ENCODE measurements around the gene TFR2. TPM values are rescaled to one million over a fixed set of nuclear protein-coding genes. Genes with fewer than 3 reads are reported as not detected.
A peak's percentile ranks its signal among the peaks of the same experiment; 100 is the strongest.

The TFR2 gene
- total and polyA plus RNA-seq, 2 of the 13 experiments (the other 11 are each of a cell fraction or from before 2014, with no cell fraction given) = 36.9 to 64.2 TPM

DNA sequence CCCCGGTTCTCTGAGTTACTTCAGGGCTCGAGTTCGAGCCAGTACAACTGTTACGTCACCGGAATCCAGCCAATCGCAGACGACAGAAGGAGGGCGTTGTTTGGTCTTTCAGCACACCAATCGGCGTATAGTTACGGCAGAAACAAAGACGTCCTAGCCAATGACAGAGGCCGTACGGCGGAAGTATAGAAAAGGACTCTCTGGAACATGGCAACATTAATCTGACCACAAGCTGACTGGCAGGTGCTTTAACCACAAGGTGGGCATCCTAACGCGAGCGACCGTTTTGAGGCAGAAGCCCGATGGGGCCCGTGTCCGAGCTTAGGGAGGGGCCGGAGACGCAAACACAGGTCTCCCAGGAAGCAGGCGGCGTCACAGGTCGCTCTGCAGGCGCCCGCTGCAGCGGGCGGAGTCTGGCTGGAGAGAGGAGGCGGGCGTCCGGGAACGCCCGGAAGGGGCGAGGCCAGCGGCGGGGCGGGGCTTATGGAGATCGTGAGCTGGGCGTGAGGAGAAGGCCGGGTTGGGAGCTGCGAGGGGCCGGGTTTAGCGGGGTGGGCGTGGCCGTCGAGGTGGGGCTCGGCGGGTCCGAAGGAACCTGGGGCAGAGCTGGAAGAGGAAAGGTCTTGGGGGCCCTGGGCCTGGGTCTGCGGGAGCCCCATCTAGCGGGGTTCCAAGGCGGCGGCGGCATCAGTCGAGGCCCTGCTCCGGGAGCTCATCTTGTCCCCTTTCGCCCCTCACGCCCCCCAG is 29.2 kb downstream of the TFR2 start, which contains the start of gene MOSPD3 (continued):
- TF ChIP-seq, protein P1, sequence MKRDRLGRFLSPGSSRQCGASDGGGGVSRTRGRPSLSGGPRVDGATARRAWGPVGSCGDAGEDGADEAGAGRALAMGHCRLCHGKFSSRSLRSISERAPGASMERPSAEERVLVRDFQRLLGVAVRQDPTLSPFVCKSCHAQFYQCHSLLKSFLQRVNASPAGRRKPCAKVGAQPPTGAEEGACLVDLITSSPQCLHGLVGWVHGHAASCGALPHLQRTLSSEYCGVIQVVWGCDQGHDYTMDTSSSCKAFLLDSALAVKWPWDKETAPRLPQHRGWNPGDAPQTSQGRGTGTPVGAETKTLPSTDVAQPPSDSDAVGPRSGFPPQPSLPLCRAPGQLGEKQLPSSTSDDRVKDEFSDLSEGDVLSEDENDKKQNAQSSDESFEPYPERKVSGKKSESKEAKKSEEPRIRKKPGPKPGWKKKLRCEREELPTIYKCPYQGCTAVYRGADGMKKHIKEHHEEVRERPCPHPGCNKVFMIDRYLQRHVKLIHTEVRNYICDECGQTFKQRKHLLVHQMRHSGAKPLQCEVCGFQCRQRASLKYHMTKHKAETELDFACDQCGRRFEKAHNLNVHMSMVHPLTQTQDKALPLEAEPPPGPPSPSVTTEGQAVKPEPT (CRISPR knock-in tag; IDR thresholded peaks at IDR 0.05; ENCODE audit: low read depth) = no peak
- TF ChIP-seq ZZZ3 (CRISPR knock-in tag; IDR thresholded peaks at IDR 0.05; ENCODE audit: borderline replicate concordance) = no peak
- TF ChIP-seq ZNF230 (CRISPR knock-in tag; IDR thresholded peaks at IDR 0.05) = no peak
- peak; percentile 86 for TF ChIP-seq GATAD1 (CRISPR knock-in tag; IDR thresholded peaks at IDR 0.05)
- TF ChIP-seq XBP1 (CRISPR knock-in tag; IDR thresholded peaks at IDR 0.05) = no peak
- TF ChIP-seq, protein P2, sequence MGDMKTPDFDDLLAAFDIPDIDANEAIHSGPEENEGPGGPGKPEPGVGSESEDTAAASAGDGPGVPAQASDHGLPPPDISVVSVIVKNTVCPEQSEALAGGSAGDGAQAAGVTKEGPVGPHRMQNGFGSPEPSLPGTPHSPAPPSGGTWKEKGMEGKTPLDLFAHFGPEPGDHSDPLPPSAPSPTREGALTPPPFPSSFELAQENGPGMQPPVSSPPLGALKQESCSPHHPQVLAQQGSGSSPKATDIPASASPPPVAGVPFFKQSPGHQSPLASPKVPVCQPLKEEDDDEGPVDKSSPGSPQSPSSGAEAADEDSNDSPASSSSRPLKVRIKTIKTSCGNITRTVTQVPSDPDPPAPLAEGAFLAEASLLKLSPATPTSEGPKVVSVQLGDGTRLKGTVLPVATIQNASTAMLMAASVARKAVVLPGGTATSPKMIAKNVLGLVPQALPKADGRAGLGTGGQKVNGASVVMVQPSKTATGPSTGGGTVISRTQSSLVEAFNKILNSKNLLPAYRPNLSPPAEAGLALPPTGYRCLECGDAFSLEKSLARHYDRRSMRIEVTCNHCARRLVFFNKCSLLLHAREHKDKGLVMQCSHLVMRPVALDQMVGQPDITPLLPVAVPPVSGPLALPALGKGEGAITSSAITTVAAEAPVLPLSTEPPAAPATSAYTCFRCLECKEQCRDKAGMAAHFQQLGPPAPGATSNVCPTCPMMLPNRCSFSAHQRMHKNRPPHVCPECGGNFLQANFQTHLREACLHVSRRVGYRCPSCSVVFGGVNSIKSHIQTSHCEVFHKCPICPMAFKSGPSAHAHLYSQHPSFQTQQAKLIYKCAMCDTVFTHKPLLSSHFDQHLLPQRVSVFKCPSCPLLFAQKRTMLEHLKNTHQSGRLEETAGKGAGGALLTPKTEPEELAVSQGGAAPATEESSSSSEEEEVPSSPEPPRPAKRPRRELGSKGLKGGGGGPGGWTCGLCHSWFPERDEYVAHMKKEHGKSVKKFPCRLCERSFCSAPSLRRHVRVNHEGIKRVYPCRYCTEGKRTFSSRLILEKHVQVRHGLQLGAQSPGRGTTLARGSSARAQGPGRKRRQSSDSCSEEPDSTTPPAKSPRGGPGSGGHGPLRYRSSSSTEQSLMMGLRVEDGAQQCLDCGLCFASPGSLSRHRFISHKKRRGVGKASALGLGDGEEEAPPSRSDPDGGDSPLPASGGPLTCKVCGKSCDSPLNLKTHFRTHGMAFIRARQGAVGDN (CRISPR knock-in tag; IDR thresholded peaks at IDR 0.05) = peak; percentile 58
- TF ChIP-seq, protein P3, sequence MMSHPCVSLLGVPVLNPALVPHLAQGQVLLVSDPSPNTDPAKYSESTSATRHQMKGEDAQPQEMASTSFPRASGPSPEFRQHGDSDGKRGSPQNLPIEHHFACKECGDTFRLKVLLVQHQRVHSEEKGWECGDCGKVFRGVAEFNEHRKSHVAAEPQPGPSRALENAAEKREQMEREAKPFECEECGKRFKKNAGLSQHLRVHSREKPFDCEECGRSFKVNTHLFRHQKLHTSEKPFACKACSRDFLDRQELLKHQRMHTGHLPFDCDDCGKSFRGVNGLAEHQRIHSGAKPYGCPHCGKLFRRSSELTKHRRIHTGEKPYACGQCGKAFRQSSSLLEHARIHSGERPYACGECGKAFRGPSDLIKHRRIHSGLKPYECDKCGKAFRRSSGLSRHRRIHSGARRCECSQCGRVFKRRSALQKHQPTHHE (CRISPR knock-in tag; IDR thresholded peaks at IDR 0.05; ENCODE audit: borderline replicate concordance) = no peak
- TF ChIP-seq ZNF121 (CRISPR knock-in tag; IDR thresholded peaks at IDR 0.05) = no peak
- no peak for TF ChIP-seq ZNF629 (CRISPR knock-in tag; conservative IDR thresholded peaks at IDR 0.05)
- peak; percentile 75 for TF ChIP-seq KAT8 (CRISPR knock-in tag; IDR thresholded peaks at IDR 0.05)
- no peak for TF ChIP-seq ZNF660 (CRISPR knock-in tag; IDR thresholded peaks at IDR 0.05; ENCODE audit: borderline replicate concordance, low read depth)
- no peak for TF ChIP-seq TCF7 (IDR thresholded peaks at IDR 0.05; ENCODE audit: low read depth)
- TF ChIP-seq ZNF451 (CRISPR knock-in tag; IDR thresholded peaks at IDR 0.05) = no peak
- TF ChIP-seq PRMT3 (CRISPR knock-in tag; IDR thresholded peaks at IDR 0.05; ENCODE audit: borderline replicate concordance, low read depth) = no peak
- no peak for TF ChIP-seq SUZ12 (IDR thresholded peaks at IDR 0.05; ENCODE audit: low read depth, low read length)
- TF ChIP-seq ZNF282 (IDR thresholded peaks at IDR 0.05; ENCODE audit: partially characterized antibody) = no peak
- TF ChIP-seq ATF1 (CRISPR knock-in tag; IDR thresholded peaks at IDR 0.05) = peak; percentile 86
- TF ChIP-seq NAIF1 (CRISPR knock-in tag; IDR thresholded peaks at IDR 0.05; ENCODE audit: borderline replicate concordance) = no peak
- TF ChIP-seq ZMYM2 (CRISPR knock-in tag; IDR thresholded peaks at IDR 0.05) = no peak
- TF ChIP-seq IRF2 (CRISPR knock-in tag; IDR thresholded peaks at IDR 0.05) = no peak
- peak; percentile 32; the same call in 1 of the 2 replicates for TF ChIP-seq TBX2 (CRISPR knock-in tag; IDR thresholded peaks at IDR 0.05; ENCODE audit: borderline replicate concordance)
- TF ChIP-seq HHEX (CRISPR knock-in tag; IDR thresholded peaks at IDR 0.05) = no peak
- TF ChIP-seq ZNF615 (CRISPR knock-in tag; IDR thresholded peaks at IDR 0.05; ENCODE audit: borderline replicate concordance) = no peak
- peak; percentile 50; the same call in 1 of the 2 replicates for TF ChIP-seq HNRNPL (IDR thresholded peaks at IDR 0.05; ENCODE audit: low read depth, low read length)
